WTC11 (cell line): ENCODE measurements around the gene SLC8A1. TPM values are rescaled to one million over a fixed set of nuclear protein-coding genes. Genes with fewer than 3 reads are reported as not detected.

Source experiments
- ATAC-seq: fragments of 200-7000 bp; cut with Tn5 transposase; 2 replicates; pipeline ENCODE4 v1.10.0; 2021; ENCODE audit warnings: mild to moderate bottlenecking, moderate library complexity
- CTCF ChIA-PET: fragments of 300-600 bp; sonication (Branson Sonifier 250); formaldehyde crosslinking; loops from one replicate; lab custom pipeline; 2021; ENCODE audit warnings: antibody characterized with exemption; lab: Charles Lee
- POLR2A ChIA-PET: fragments of 350-600 bp; sonication (Branson Sonifier 250); formaldehyde crosslinking; loops from one replicate; lab custom pipeline; 2021; ENCODE audit warnings: antibody characterized with exemption; lab: Charles Lee
- DNase-seq: peaks from one replicate; pipeline ENCODE4 v3.0.0; 2021; ENCODE audit warnings: low spot score
- H3K27ac Mint-ChIP-seq: 2 replicates; pipeline ENCODE4 v1.8.0; 2021; ENCODE audit warnings: mixed read lengths
- H3K27me3 Mint-ChIP-seq: 2 replicates; pipeline ENCODE4 v1.8.0; 2021; ENCODE audit warnings: low read depth, mild to moderate bottlenecking, moderate library complexity, mixed read lengths
- H3K36me3 Mint-ChIP-seq: 2 replicates; pipeline ENCODE4 v1.8.0; 2021; ENCODE audit warnings: mixed read lengths
- H3K4me1 Mint-ChIP-seq: 2 replicates; pipeline ENCODE4 v1.8.0; 2022; ENCODE audit warnings: mixed read lengths
- H3K4me3 Mint-ChIP-seq: 2 replicates; pipeline ENCODE4 v1.8.0; 2021; ENCODE audit warnings: mild to moderate bottlenecking, moderate library complexity, mixed read lengths
- H3K9me3 Mint-ChIP-seq: 2 replicates; pipeline ENCODE4 v1.8.0; 2021; ENCODE audit warnings: mixed read lengths
- AR ChIP-seq: fragments of 250-450 bp; sonication (Bioruptor Pico); IDR thresholded peaks from 2 replicates; pipeline ENCODE4 v1.9.0; 2021; ENCODE audit warnings: mild to moderate bottlenecking
- ATF1 ChIP-seq: sonication (generic); formaldehyde crosslinking; IDR thresholded peaks from 2 replicates; pipeline ENCODE4 v1.8.1; 2023; ENCODE audit warnings: mild to moderate bottlenecking, moderate library complexity, missing genetic modification reagents
- ATF3 ChIP-seq: sonication (generic); formaldehyde crosslinking; conservative IDR thresholded peaks from 2 replicates; pipeline ENCODE4 v1.8.1; 2022; ENCODE audit warnings: mild to moderate bottlenecking, missing genetic modification reagents
- ELF4 ChIP-seq: sonication (generic); formaldehyde crosslinking; IDR thresholded peaks from 2 replicates; pipeline ENCODE4 v1.8.1; 2022; ENCODE audit warnings: low read depth, mild to moderate bottlenecking, moderate library complexity, missing genetic modification reagents
- HMGA2 ChIP-seq: fragments of 250-450 bp; sonication (Bioruptor Pico); IDR thresholded peaks from 2 replicates; pipeline ENCODE4 v1.4.0; 2021; ENCODE audit warnings: mild to moderate bottlenecking, moderate library complexity
- KAT7 ChIP-seq: sonication (generic); formaldehyde crosslinking; IDR thresholded peaks from 2 replicates; pipeline ENCODE4 v1.8.1; 2023; ENCODE audit warnings: missing genetic modification reagents, mild to moderate bottlenecking, borderline replicate concordance
- MAX ChIP-seq: sonication (generic); formaldehyde crosslinking; IDR thresholded peaks from 2 replicates; pipeline ENCODE4 v1.8.0; 2022; ENCODE audit warnings: mild to moderate bottlenecking, missing genetic modification reagents
- MLX ChIP-seq: sonication (generic); formaldehyde crosslinking; IDR thresholded peaks from 2 replicates; pipeline ENCODE4 v1.8.1; 2023; ENCODE audit warnings: mild to moderate bottlenecking, missing genetic modification reagents, moderate library complexity
- MXD4 ChIP-seq: fragments of 250-450 bp; sonication (Bioruptor Pico); IDR thresholded peaks from 2 replicates; pipeline ENCODE4 v1.8.0; 2021; ENCODE audit warnings: mild to moderate bottlenecking, moderate library complexity, borderline replicate concordance
- NFATC4 ChIP-seq: fragments of 250-450 bp; sonication (Bioruptor Pico); IDR thresholded peaks from 2 replicates; pipeline ENCODE4 v1.9.0; 2021; ENCODE audit warnings: mild to moderate bottlenecking
- NFE2L1 ChIP-seq: sonication (generic); formaldehyde crosslinking; IDR thresholded peaks from 2 replicates; pipeline ENCODE4 v1.8.1; 2023; ENCODE audit warnings: missing genetic modification reagents
- NR1H2 ChIP-seq: sonication (generic); formaldehyde crosslinking; IDR thresholded peaks from 2 replicates; pipeline ENCODE4 v1.9.0; 2021; ENCODE audit warnings: mild to moderate bottlenecking, moderate library complexity, missing genetic modification reagents
- PRRX2 ChIP-seq: fragments of 250-450 bp; sonication (Bioruptor Pico); IDR thresholded peaks from 2 replicates; pipeline ENCODE4 v1.8.0; 2021; ENCODE audit warnings: mild to moderate bottlenecking
- SMAD3 ChIP-seq: sonication (generic); formaldehyde crosslinking; IDR thresholded peaks from 2 replicates; pipeline ENCODE4 v1.8.0; 2022; ENCODE audit warnings: missing genetic modification reagents, mild to moderate bottlenecking, borderline replicate concordance
- SP1 ChIP-seq: sonication (generic); formaldehyde crosslinking; conservative IDR thresholded peaks from 2 replicates; pipeline ENCODE4 v1.8.1; 2022; ENCODE audit warnings: missing genetic modification reagents
- USF1 ChIP-seq: sonication (generic); formaldehyde crosslinking; IDR thresholded peaks from 2 replicates; pipeline ENCODE4 v1.8.0; 2022; ENCODE audit warnings: mild to moderate bottlenecking, missing genetic modification reagents
- ZBTB43 ChIP-seq: sonication (generic); formaldehyde crosslinking; IDR thresholded peaks from 2 replicates; pipeline ENCODE4 v1.8.1; 2023; ENCODE audit warnings: mild to moderate bottlenecking, missing genetic modification reagents
- ZMAT4 ChIP-seq: fragments of 250-450 bp; sonication (Bioruptor Pico); IDR thresholded peaks from 2 replicates; pipeline ENCODE4 v1.9.0; 2021; ENCODE audit warnings: mild to moderate bottlenecking
- ZNF121 ChIP-seq: sonication (generic); formaldehyde crosslinking; IDR thresholded peaks from 2 replicates; pipeline ENCODE4 v1.8.0; 2023; ENCODE audit warnings: missing genetic modification reagents
- ZNF138 ChIP-seq: sonication (generic); formaldehyde crosslinking; conservative IDR thresholded peaks from 2 replicates; pipeline ENCODE4 v1.8.1; 2022; ENCODE audit warnings: mild to moderate bottlenecking, moderate library complexity, missing genetic modification reagents
- ZNF416 ChIP-seq: fragments of 250-450 bp; sonication (Bioruptor Pico); IDR thresholded peaks from 2 replicates; pipeline ENCODE4 v1.9.0; 2021; ENCODE audit warnings: mild to moderate bottlenecking, inconsistent platforms
- ZNF425 ChIP-seq: fragments of 250-450 bp; sonication (Bioruptor Pico); conservative IDR thresholded peaks from 2 replicates; pipeline ENCODE4 v1.9.0; 2021; ENCODE audit warnings: mild to moderate bottlenecking
- total RNA-seq: library from RNA; stranded (reverse); gene quantifications from 3 replicates; pipeline ENCODE4 v1.2.3, GENCODE V29; 2021

Gene SLC8A1
- total RNA-seq, 1 experiment from 2014 or later: 2.6 TPM

GRCh38 chr2:40161986-40162385 lies 289.9 kb downstream of the SLC8A1 start:
- TF ChIP-seq ZBTB43 (CRISPR knock-in tag): no peak
- TF ChIP-seq HMGA2 (CRISPR knock-in tag): no peak
- no peak for TF ChIP-seq SMAD3 (CRISPR knock-in tag)
- TF ChIP-seq MLX (CRISPR knock-in tag): no peak
- TF ChIP-seq KAT7 (CRISPR knock-in tag): no peak
- TF ChIP-seq ZMAT4 (CRISPR knock-in tag): no peak
- TF ChIP-seq ZNF425: no peak
- no peak for TF ChIP-seq SP1 (CRISPR knock-in tag)
- no peak for TF ChIP-seq ZNF121
- no peak for TF ChIP-seq MAX (CRISPR knock-in tag)
- no peak for TF ChIP-seq ATF1 (CRISPR knock-in tag)
- no peak for TF ChIP-seq ZNF416 (CRISPR knock-in tag)
- no peak for TF ChIP-seq MXD4 (CRISPR knock-in tag)
- no peaks in the 10 kb centered on the region for H3K27me3 Mint-ChIP-seq
- no peak for DNase-seq
- CTCF ChIA-PET: no interaction called here
- H3K36me3 Mint-ChIP-seq: no peaks in the 10 kb centered on the region
- no peak overlapping the region for H3K27ac Mint-ChIP-seq
- H3K9me3 Mint-ChIP-seq: no peaks in the 10 kb centered on the region
- H3K4me3 Mint-ChIP-seq: no peak overlapping the region
- H3K4me1 Mint-ChIP-seq: peaks cover 10% of the 10 kb centered on the region; the same call in 1 of the 2 replicates
- no peak for ATAC-seq
- POLR2A ChIA-PET: interaction anchor here (0.9 kb wide), 1 partner anchor 13 kb away, joined by 3 read pairs; no protein-coding TSS in a partner anchor

- no peak for ATAC-seq
- peaks cover 10% of the 10 kb centered on the region; the same call in 1 of the 2 replicates for H3K4me1 Mint-ChIP-seq
- no peak for DNase-seq
- H3K27me3 Mint-ChIP-seq: no peaks in the 10 kb centered on the region
- H3K9me3 Mint-ChIP-seq: no peaks in the 10 kb centered on the region
- ChIA-PET CTCF (no interaction called here), POLR2A (no interaction called here)
- H3K4me3 Mint-ChIP-seq: no peak overlapping the region
- no peak for TF ChIP-seq ZNF138 (CRISPR knock-in tag)
- no peak for TF ChIP-seq ELF4
- TF ChIP-seq NR1H2 (CRISPR knock-in tag): no peak
- no peak for TF ChIP-seq HMGA2 (CRISPR knock-in tag)
- TF ChIP-seq USF1: no peak
- TF ChIP-seq NFATC4 (CRISPR knock-in tag): no peak
- TF ChIP-seq, all 79 proteins: peak for 0
- Mint-ChIP-seq H3K36me3 (no peaks in the 10 kb centered on the region), H3K27ac (no peak overlapping the region)
These were observed 291.1 kb downstream of the SLC8A1 start for GRCh38 chr2:40160751-40161218.

- no peak overlapping the region for H3K4me3 Mint-ChIP-seq
These were observed 292.6 kb downstream of the SLC8A1 start for GRCh38 chr2:40159333-40159732.

More at GRCh38 chr2:40159333-40159732, 292.6 kb downstream of the SLC8A1 start:
- Mint-ChIP-seq H3K9me3 (no peaks in the 10 kb centered on the region), H3K4me1 (0 out of 2 replicates have a peak, but pooled peaks cover under 1% of the 10 kb centered on the region)
- no peak for DNase-seq
- TF ChIP-seq ATF3 (no peak), NFE2L1 (CRISPR knock-in tag) (no peak), AR (CRISPR knock-in tag) (no peak), PRRX2 (no peak)
- TF ChIP-seq, all 79 proteins: peak for 0
- CTCF ChIA-PET: no interaction called here
- Mint-ChIP-seq H3K27me3 (no peaks in the 10 kb centered on the region), H3K27ac (no peak overlapping the region), H3K36me3 (no peaks in the 10 kb centered on the region)
- POLR2A ChIA-PET: no interaction called here
- ATAC-seq: no peak
